ENCODE measurements around the gene ASNS. TPM values are rescaled to one million over a fixed set of nuclear protein-coding genes. Genes with fewer than 3 reads are reported as not detected.
A peak's percentile ranks its signal among the peaks of the same experiment; 100 is the strongest.

Gene ASNS
- total RNA-seq, 1 donor: 4.3 TPM

GRCh38 chr7:97844036-97844435, 28.2 kb downstream of the ASNS start:
- DNase-seq (ENCODE audit: low read depth in 2 of 3, low spot score in 2 of 3): no peak

GRCh38 chr7:97842772-97843345, 29.3 kb downstream of the ASNS start:
- DNase-seq (ENCODE audit: low read depth in 2 of 3, low spot score in 2 of 3): no peak

- DNase-seq (ENCODE audit: low read depth in 2 of 3, low spot score in 2 of 3): no peak
These were observed 30.2 kb downstream of the ASNS start for GRCh38 chr7:97842006-97842405.

GRCh38 chr7:97835296-97836138, 36.7 kb downstream of the ASNS start:
- peak; percentile 14 to 73 (median 43) for DNase-seq (ENCODE audit: low read depth in 2 of 3, low spot score in 2 of 3)

GRCh38 chr7:97819161-97819560, 53.0 kb downstream of the ASNS start:
- DNase-seq (ENCODE audit: low read depth in 2 of 3, low spot score in 2 of 3): no peak

- no peak for DNase-seq (ENCODE audit: low read depth in 2 of 3, low spot score in 2 of 3)
These were observed 54.0 kb downstream of the ASNS start for GRCh38 chr7:97818066-97818663.

Small RNA genes within 50 kb of the gene (small RNA-seq; reads per million reads assigned to genes)
- gene AC005326.1: not detected
- gene AC079781.2: not detected
- gene SNRPCP9: not detected

Other genes starting within 250 kb of the ASNS start
- gene TAC1, start 140.3 kb downstream of the ASNS start, total RNA-seq: not detected
- not detected for gene OCM2, start 117.8 kb upstream of the ASNS start, total RNA-seq
- gene LMTK2, start 234.5 kb upstream of the ASNS start, total RNA-seq: 7.3 TPM

Data from hematopoietic multipotent progenitor cell (in vitro differentiated cells).